Neural cell (in vitro differentiated cells): ENCODE measurements around the gene DENND1A.

Experiments used
- CTCF ChIP-seq: fragments of 450-650 bp; IDR thresholded peaks from 2 replicates; pipeline ENCODE4 v1.5.1; 2014; ENCODE audit warnings: antibody characterized with exemption, mild to moderate bottlenecking, moderate library complexity; ENCODE audit not compliant: poor library complexity, severe bottlenecking
- MXI1 ChIP-seq: fragments of 450-650 bp; conservative IDR thresholded peaks from 2 replicates; pipeline ENCODE4 v1.6.1; 2014; ENCODE audit warnings: antibody characterized with exemption, mild to moderate bottlenecking; ENCODE audit not compliant: poor library complexity, severe bottlenecking

GRCh38 chr9:123530244-123530643 lies 399.7 kb downstream of the DENND1A start:
- TF ChIP-seq CTCF (no peak), MXI1 (no peak)
